SK-N-SH treated with all-trans-retinoic acid at 6 μM for 48 hours (cell line): ENCODE results near the gene HMGA1.

Source experiments
- ATAC-seq: fragments of 200-7000 bp; cut with Tn5 transposase; 3 replicates; pipeline ENCODE4 v1.9.1; 2020; ENCODE audit warnings: mild to moderate bottlenecking, moderate library complexity
- BACH2 ChIP-seq: fragments of 250-450 bp; sonication (Bioruptor Pico); IDR thresholded peaks from 2 replicates; pipeline ENCODE4 v1.9.0; 2021; ENCODE audit warnings: mild to moderate bottlenecking, borderline replicate concordance
- CREB5 ChIP-seq: fragments of 250-450 bp; sonication (Bioruptor Pico); IDR thresholded peaks from 2 replicates; pipeline ENCODE4 v1.5.1; 2020; ENCODE audit warnings: low read depth, mild to moderate bottlenecking, moderate library complexity
- CSDC2 ChIP-seq: fragments of 250-450 bp; sonication (Bioruptor Pico); IDR thresholded peaks from 2 replicates; pipeline ENCODE4 v1.5.0; 2020; ENCODE audit warnings: mild to moderate bottlenecking, moderate library complexity
- ESRRG ChIP-seq: fragments of 250-450 bp; sonication (Bioruptor Pico); IDR thresholded peaks from 2 replicates; pipeline ENCODE4 v1.6.1; 2021; ENCODE audit warnings: mild to moderate bottlenecking
- GLIS3 ChIP-seq: fragments of 250-450 bp; sonication (Bioruptor Pico); IDR thresholded peaks from 2 replicates; pipeline ENCODE4 v1.5.0; 2020; ENCODE audit warnings: mild to moderate bottlenecking, moderate library complexity
- ISL1 ChIP-seq: fragments of 250-450 bp; sonication (Bioruptor Pico); IDR thresholded peaks from 2 replicates; pipeline ENCODE4 v2.1.2; 2022; ENCODE audit warnings: mild to moderate bottlenecking, moderate library complexity
- OSR1 ChIP-seq: fragments of 250-450 bp; sonication (Bioruptor Pico); IDR thresholded peaks from 2 replicates; pipeline ENCODE4 v1.8.0; 2022; ENCODE audit warnings: moderate library complexity, mild to moderate bottlenecking, inconsistent platforms
- PPARA ChIP-seq: fragments of 250-450 bp; sonication (Bioruptor Pico); IDR thresholded peaks from 2 replicates; pipeline ENCODE4 v1.5.0; 2020; ENCODE audit warnings: mild to moderate bottlenecking, borderline replicate concordance
- RARB ChIP-seq: fragments of 250-450 bp; sonication (Bioruptor Pico); IDR thresholded peaks from 2 replicates; pipeline ENCODE4 v1.8.0; 2021; ENCODE audit warnings: mild to moderate bottlenecking, moderate library complexity
- SNAI2 ChIP-seq: fragments of 250-450 bp; sonication (Bioruptor Pico); IDR thresholded peaks from 2 replicates; pipeline ENCODE4 v1.5.0; 2020; ENCODE audit warnings: mild to moderate bottlenecking, moderate library complexity
- TCF4 ChIP-seq: fragments of 250-450 bp; sonication (Bioruptor Pico); IDR thresholded peaks from 2 replicates; pipeline ENCODE4 v1.8.0; 2021; ENCODE audit warnings: mild to moderate bottlenecking, moderate library complexity, borderline replicate concordance
- TOX ChIP-seq: fragments of 250-450 bp; sonication (Bioruptor Pico); IDR thresholded peaks from 2 replicates; pipeline ENCODE4 v1.8.0; 2021; ENCODE audit warnings: mild to moderate bottlenecking, moderate library complexity, borderline replicate concordance
- ZC3H10 ChIP-seq: fragments of 250-450 bp; sonication (Bioruptor Pico); IDR thresholded peaks from 2 replicates; pipeline ENCODE4 v1.5.1; 2021; ENCODE audit warnings: mild to moderate bottlenecking, moderate library complexity
- ZFP3 ChIP-seq: fragments of 250-450 bp; sonication (Bioruptor Pico); IDR thresholded peaks from 2 replicates; pipeline ENCODE4 v1.5.0; 2020; ENCODE audit warnings: mild to moderate bottlenecking, moderate library complexity
- ZFP30 ChIP-seq: fragments of 450-650 bp; formaldehyde crosslinking; IDR thresholded peaks from 2 replicates; pipeline ENCODE4 v1.5.0; 2022; ENCODE audit warnings: mild to moderate bottlenecking, moderate library complexity
- ZNF565 ChIP-seq: fragments of 450-650 bp; formaldehyde crosslinking; conservative IDR thresholded peaks from 2 replicates; pipeline ENCODE4 v1.5.0; 2020; ENCODE audit warnings: low read depth, mild to moderate bottlenecking, moderate library complexity
- ZNF70 ChIP-seq: fragments of 450-650 bp; formaldehyde crosslinking; IDR thresholded peaks from 2 replicates; pipeline ENCODE4 v1.5.0; 2020; ENCODE audit warnings: mild to moderate bottlenecking, moderate library complexity
- ZNF8 ChIP-seq: fragments of 450-650 bp; formaldehyde crosslinking; IDR thresholded peaks from 2 replicates; pipeline ENCODE4 v1.5.0; 2020; ENCODE audit warnings: mild to moderate bottlenecking, moderate library complexity
- TF ChIP-seq, protein P1 (sequence below): fragments of 250-450 bp; sonication (Bioruptor Pico); IDR thresholded peaks from 2 replicates; pipeline ENCODE4 v1.8.0; 2020; ENCODE audit warnings: mild to moderate bottlenecking, moderate library complexity, borderline replicate concordance
- TF ChIP-seq, protein P2 (sequence below): fragments of 250-450 bp; sonication (Bioruptor Pico); IDR thresholded peaks from 2 replicates; pipeline ENCODE4 v1.5.1; 2021; ENCODE audit warnings: mild to moderate bottlenecking, moderate library complexity
- TF ChIP-seq, protein P3 (sequence below): fragments of 250-450 bp; sonication (Bioruptor Pico); IDR thresholded peaks from 2 replicates; pipeline ENCODE4 v1.8.0; 2021; ENCODE audit warnings: low read depth, mild to moderate bottlenecking, moderate library complexity, borderline replicate concordance

The HMGA1 gene

GRCh38 chr6:34236443-34237315 lies at the start of gene HMGA1:
HMGA1 (plus strand) TSS chr6:34236873; CDS start chr6:34240781, 3,908 bp downstream.
- TF ChIP-seq, protein P1, sequence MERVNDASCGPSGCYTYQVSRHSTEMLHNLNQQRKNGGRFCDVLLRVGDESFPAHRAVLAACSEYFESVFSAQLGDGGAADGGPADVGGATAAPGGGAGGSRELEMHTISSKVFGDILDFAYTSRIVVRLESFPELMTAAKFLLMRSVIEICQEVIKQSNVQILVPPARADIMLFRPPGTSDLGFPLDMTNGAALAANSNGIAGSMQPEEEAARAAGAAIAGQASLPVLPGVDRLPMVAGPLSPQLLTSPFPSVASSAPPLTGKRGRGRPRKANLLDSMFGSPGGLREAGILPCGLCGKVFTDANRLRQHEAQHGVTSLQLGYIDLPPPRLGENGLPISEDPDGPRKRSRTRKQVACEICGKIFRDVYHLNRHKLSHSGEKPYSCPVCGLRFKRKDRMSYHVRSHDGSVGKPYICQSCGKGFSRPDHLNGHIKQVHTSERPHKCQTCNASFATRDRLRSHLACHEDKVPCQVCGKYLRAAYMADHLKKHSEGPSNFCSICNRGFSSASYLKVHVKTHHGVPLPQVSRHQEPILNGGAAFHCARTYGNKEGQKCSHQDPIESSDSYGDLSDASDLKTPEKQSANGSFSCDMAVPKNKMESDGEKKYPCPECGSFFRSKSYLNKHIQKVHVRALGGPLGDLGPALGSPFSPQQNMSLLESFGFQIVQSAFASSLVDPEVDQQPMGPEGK (CRISPR knock-in tag) = peak; percentile 98
- no peak for TF ChIP-seq ISL1 (CRISPR knock-in tag)
- no peak for TF ChIP-seq CSDC2 (CRISPR knock-in tag)
- TF ChIP-seq SNAI2 = no peak
- peak; percentile 87 for ATAC-seq

DNA sequence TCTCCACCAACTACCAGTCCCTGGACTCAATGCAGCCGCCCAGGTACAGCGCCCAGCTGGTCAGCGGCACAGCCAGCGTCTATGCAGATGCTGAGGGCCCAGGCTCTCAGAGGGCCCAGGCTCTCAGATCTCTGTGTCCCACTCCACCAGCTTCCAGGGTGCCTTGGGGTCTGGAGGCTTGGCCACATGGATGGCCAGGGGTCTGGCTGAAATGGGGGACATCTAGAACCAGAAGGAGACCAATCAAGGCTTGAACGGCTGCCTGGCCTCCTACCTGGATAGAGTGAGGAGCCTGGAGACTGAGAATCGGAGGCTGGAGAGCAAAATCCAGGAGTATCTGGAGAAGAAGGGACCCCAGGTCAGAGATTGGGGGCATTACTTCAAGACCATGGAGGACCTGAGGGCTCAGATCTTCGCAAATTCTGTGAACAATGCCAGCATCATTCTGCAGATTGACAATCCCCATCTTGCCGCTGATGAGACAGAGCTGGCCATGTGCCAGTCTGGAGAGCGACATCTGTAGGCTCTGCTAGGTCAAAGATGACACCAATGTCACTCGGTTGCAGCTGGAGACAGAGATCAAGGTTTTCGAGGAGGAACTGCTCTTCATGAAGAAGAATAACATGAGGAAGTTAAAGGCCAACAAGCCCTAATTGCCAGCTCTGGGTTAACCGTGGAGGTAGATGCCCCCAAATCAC lies 46.7 kb upstream of the HMGA1 start:
- TF ChIP-seq CSDC2 (CRISPR knock-in tag) = no peak
- TF ChIP-seq ZNF70 (CRISPR knock-in tag) = no peak
- ATAC-seq = no peak

GRCh38 chr6:34190504-34191122 lies 46.1 kb upstream of the HMGA1 start:
- no peak for ATAC-seq
- TF ChIP-seq SNAI2 (no peak), ZC3H10 (CRISPR knock-in tag) (no peak), BACH2 (CRISPR knock-in tag) (no peak), CREB5 (no peak), TCF4 (CRISPR knock-in tag) (no peak), TOX (no peak), PPARA (CRISPR knock-in tag) (no peak), RARB (CRISPR knock-in tag) (no peak), ESRRG (CRISPR knock-in tag) (no peak), ISL1 (CRISPR knock-in tag) (no peak), ZFP30 (CRISPR knock-in tag) (no peak), ZNF8 (no peak), ZNF70 (CRISPR knock-in tag) (no peak)
- TF ChIP-seq, protein P2, sequence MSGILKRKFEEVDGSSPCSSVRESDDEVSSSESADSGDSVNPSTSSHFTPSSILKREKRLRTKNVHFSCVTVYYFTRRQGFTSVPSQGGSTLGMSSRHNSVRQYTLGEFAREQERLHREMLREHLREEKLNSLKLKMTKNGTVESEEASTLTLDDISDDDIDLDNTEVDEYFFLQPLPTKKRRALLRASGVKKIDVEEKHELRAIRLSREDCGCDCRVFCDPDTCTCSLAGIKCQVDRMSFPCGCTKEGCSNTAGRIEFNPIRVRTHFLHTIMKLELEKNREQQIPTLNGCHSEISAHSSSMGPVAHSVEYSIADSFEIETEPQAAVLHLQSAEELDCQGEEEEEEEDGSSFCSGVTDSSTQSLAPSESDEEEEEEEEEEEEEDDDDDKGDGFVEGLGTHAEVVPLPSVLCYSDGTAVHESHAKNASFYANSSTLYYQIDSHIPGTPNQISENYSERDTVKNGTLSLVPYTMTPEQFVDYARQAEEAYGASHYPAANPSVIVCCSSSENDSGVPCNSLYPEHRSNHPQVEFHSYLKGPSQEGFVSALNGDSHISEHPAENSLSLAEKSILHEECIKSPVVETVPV (CRISPR knock-in tag) = no peak
- TF ChIP-seq, protein P3, sequence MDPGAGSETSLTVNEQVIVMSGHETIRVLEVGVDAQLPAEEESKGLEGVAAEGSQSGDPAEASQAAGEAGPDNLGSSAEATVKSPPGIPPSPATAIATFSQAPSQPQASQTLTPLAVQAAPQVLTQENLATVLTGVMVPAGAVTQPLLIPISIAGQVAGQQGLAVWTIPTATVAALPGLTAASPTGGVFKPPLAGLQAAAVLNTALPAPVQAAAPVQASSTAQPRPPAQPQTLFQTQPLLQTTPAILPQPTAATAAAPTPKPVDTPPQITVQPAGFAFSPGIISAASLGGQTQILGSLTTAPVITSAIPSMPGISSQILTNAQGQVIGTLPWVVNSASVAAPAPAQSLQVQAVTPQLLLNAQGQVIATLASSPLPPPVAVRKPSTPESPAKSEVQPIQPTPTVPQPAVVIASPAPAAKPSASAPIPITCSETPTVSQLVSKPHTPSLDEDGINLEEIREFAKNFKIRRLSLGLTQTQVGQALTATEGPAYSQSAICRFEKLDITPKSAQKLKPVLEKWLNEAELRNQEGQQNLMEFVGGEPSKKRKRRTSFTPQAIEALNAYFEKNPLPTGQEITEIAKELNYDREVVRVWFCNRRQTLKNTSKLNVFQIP (CRISPR knock-in tag) = no peak
- TF ChIP-seq, all 23 proteins: peak for 0

GRCh38 chr6:34194772-34195171 lies 41.9 kb upstream of the HMGA1 start:
- ATAC-seq = no peak
- no peak for TF ChIP-seq TCF4 (CRISPR knock-in tag)
- TF ChIP-seq ZC3H10 (CRISPR knock-in tag) = no peak
- TF ChIP-seq ZFP30 (CRISPR knock-in tag) = no peak
- TF ChIP-seq, protein P3 (CRISPR knock-in tag) = no peak
- TF ChIP-seq ZNF565 (CRISPR knock-in tag) = no peak
- TF ChIP-seq TOX = no peak
- no peak for TF ChIP-seq OSR1 (CRISPR knock-in tag)
- TF ChIP-seq ZNF8 = no peak
- no peak for TF ChIP-seq GLIS3 (CRISPR knock-in tag)
- no peak for TF ChIP-seq SNAI2
- no peak for TF ChIP-seq PPARA (CRISPR knock-in tag)
- TF ChIP-seq ZFP3 = no peak
- TF ChIP-seq, protein P2 (CRISPR knock-in tag) = no peak
- no peak for TF ChIP-seq ZNF70 (CRISPR knock-in tag)
- TF ChIP-seq ESRRG (CRISPR knock-in tag) = no peak
- TF ChIP-seq CSDC2 (CRISPR knock-in tag) = no peak
